Stimulated activated CD4-positive, alpha-beta T cell treated with anti-CD3 and anti-CD28 coated beads, TNF-alpha, amount 100 ng/mL, for 48 hours (primary cell): ENCODE data around the gene EYA3.

ENCODE experiments used
- DNase-seq, 3 donors: peaks; one replicate each; pipeline ENCODE4 v3.0.0-alpha.2; 2020; ENCODE audit warnings: low read depth in 3 of 3

Gene EYA3

GRCh38 chr1:28113242-28113572 lies 24.8 kb upstream of the EYA3 start:
- no peak for DNase-seq

GRCh38 chr1:28112388-28113241 lies 24.2 kb upstream of the EYA3 start:
- no peak for DNase-seq

DNA sequence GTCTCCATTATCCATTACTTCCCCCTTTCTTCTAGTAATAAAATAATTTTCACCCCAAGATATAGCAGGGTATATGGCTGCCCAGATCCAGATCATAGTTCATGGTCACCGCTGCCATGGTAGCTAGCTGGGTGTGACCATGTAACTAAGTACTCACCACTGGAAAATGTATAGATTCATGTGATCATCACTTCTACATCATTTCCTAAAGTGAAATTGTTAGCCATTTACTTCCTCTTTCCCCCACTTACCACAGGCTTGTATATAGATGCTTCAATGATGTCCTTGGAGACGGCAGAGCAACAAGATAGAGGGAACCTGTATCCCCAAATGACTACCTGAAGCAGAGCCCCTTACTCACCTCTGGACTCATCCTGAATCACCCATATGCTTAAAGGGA lies 22.7 kb upstream of the EYA3 start:
- DNase-seq, result no peak

DNA sequence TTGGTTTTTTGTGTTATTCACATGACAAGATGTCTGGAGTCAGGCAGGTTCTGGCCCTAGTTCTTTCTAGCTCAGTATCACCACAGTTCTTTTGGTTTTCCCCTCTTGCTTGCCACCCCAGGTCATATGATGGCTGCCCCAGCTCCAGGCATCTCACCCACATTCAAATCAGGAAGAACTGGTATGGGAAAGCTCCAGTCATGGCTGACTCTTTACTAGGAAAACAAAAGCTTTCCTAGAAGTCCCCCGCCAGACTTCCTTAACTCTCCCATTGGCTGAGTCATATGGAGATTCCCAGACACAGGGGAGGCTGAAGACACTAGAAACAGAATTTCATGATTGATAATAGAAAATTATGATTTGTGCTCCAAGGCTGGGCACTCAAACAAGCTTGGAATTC lies 22.1 kb upstream of the EYA3 start:
- DNase-seq, result no peak

DNA sequence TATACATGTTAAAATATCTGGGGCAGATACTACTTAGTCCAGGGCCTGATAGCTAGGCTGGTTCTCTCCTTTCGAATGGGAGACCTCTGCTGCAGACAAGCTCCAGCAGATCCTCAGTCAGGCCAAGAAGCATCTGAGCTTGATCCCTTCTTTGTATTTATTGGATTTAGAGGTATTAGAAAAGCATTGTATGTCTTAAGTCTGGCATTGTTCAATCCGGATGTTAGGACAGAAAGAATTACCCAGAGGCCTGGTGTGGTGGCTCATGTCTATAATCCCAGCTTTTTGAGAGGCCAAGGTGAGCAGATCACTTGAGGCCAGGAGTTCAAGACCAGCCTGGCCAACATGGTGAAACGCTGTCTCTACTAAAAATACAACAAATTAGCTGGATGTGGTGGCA lies 21.2 kb upstream of the EYA3 start:
- DNase-seq, result no peak

- no peak for DNase-seq
Measured at GRCh38 chr1:28108001-28108400, 19.6 kb upstream of the EYA3 start.

DNA sequence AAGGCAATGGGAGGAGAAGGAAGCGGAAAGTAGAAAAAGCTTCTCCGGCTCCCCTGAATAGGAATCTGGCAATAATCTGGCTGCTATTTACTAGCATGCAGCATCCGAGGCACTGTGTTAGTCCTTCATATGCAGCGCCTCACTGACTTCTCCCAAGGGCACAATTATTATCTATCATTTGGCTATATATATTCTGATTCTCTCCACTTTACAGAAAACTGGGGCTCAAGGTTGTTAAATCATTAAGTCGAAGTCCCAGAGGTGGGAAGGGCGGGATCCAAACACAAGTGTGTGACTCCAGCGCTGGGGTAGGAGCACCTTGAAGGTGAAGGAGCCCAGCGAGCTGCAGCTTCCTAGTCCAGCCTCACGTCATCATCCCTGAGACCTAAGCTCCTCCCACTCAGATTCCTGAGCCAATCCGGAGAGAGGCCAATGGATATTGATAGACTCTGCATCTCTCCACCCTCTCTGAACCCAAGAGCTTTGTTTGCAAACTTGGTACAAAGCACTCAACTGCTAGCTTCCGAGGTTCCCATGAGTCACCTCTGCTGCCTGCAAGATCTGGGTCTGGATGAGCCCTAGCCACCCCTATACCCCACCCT lies 16.6 kb upstream of the EYA3 start:
- DNase-seq, result no peak

GRCh38 chr1:28102189-28102588 lies 13.8 kb upstream of the EYA3 start:
- DNase-seq, result no peak

DNA sequence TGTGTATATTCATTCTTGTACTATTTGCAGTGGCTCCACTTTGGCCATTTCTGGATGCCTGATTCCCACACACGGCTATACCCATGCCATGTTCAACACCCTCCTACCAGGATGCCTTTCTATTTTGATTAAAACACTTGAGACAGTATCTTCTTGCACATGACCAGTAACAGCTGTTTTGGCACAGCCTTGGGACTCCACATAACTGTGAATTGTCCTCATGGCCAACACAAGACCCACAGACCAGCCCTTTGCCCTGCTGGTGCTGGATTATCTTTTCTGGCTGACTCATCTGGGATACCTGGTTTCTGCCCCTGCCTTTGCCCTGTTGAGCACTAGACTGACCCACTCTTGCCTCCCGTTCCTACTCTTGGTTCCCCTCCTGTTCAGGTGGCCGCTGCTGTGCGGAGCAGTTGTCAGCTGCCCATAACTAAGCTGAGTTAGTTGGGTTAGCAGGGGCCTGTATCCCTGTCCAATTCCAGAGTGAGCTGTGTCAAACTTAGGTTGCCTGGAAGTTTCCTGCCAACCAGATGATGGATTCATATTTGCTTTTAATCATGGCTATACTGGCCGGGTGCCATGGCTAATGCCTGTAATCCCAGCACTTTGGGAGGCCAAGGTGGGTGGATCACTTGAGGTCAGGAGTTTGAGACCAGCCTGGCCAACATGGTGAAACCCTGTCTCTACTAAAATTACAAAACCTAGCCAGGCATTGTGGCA lies 10.8 kb upstream of the EYA3 start:
- no peak for DNase-seq

- DNase-seq, result no peak
Measured at GRCh38 chr1:28097100-28097472, 8.7 kb upstream of the EYA3 start.

DNA sequence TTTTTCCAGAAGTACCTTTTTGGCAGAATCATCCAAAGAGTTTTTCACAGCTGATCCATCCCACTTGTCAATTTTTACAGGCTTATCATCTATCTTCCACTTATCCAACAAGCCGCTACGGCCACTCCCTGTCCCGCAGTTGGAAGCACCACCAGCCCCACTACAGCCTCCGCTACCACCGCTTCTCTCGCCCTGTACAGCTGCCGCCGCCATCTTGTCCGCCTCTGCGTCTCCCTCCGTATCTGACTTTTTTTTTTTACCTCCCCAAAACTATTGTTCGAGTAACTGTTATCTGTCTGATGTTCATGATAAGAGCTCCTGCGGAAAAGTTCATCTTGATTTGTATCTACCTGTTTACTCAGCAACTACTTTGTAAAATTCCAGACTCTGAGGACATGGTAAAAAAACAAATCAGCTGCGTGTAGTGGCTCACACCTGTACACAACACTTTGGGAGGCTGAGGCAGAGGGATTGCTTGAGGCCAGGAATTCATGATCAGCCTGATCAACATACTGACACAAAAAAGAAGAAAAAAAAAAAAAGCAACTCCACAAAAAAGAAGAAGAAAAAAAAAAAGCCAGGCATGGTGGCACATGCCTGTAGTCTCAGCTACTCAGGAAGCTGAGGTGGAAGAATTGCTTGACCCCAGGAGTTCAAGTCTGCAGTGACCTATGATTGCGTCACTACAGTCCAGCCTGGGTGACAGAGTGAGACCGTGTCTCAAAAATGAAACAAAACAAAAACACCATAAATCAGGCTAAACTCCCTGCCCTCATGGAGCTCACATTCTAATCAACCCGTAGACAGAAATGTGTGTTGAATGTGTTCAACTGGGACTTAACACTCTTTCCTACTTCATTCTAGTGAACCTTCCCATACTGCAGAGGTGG lies 8.0 kb upstream of the EYA3 start:
- no peak for DNase-seq

GRCh38 chr1:28091043-28091781 lies 2.8 kb upstream of the EYA3 start:
- peak; percentile 54 to 84 (median 75) for DNase-seq

DNA sequence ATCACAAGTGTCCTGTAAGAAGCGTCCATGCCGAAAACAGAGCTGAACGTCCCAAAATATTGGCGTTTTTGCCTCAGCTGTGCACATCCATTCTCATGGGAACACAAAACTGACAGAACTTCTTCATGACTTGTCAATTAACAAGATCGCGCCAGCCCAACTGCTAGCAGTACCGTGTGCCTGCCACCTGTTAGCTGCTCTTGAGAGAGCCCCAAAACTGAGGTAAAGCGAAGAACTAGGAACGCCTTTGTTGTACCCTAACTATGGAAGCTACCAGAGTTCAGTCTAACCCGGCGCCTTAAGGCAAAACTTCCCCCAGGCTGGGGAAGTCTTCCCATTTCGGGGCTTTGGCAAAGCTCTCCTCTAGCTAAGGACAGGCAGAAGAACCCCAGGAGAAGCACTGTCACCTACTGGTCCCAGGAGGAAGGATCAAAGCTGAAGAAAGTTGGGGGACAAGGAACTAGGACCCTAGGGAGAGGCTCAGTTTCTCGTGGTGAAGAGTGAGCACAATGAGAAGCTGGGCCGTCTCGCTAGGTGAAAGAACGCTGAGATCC lies 719 bp downstream of the EYA3 start:
- peak in 1 of 3 donors; percentile 15 for DNase-seq

- no peak for DNase-seq
Measured at GRCh38 chr1:28086651-28087050, 1.8 kb downstream of the EYA3 start.

- DNase-seq, result no peak
Measured at GRCh38 chr1:28085129-28085528, 3.3 kb downstream of the EYA3 start.

DNA sequence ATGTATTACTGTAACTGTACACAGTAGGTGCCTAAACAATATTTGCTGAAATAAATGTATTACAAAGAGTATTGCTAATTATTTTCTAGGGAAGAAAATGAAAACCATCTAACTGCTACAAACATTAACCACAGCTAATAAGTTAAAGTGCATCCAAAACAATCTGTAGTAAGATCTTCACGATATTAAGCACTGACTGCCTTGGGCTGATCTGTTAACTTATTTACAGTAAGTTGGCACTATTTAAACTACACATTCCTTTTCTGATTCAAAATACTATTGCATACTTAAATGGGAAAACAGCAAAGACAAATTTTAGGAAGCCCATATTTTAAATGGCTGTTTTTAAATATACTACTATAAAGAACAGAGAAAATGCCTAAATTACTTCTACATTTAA lies 4.5 kb downstream of the EYA3 start:
- no peak for DNase-seq

- DNase-seq, result no peak
Measured at GRCh38 chr1:28078680-28079626, 9.5 kb downstream of the EYA3 start.

- no peak for DNase-seq
Measured at GRCh38 chr1:28078262-28078661, 10.1 kb downstream of the EYA3 start.

DNA sequence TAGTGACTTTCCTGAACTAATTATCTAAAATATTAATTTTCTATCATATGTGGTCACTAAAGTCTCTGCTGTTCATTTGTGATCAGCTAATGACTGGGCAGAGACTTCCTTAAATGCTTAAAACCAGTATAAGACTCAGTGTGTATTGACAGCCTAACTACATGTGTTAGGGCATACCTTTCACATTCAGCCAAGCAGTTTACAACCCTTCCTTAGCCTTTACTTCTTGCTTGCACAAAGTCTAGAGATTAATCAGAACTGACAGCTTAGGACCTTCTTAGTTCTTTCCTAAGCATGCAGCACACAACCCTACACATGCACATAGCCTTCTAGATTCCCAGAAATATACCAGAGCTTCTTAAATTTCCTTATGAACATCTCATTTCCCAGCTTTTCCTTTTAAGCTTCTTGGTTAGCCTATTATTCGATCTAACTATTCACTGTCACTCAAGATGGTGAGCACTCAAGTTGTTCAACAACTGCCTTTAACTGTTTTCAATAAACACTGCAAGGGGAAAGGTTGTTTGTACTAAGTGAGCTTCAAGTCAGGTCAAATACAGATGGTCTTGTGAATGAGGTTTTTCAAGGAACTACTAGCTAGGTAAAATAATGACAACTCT lies 13.4 kb downstream of the EYA3 start:
- no peak for DNase-seq
